Activated CD8-positive, alpha-beta T cell treated with anti-CD3 and anti-CD28 coated beads for 36 hours (primary cell): ENCODE results near the gene BIRC6. TPM values are rescaled to one million over a fixed set of nuclear protein-coding genes. Genes with fewer than 3 reads are reported as not detected.

Experiments used
- ATAC-seq: fragments of 200-7000 bp; cut with Tn5 transposase; one replicate; pipeline ENCODE4 v1.10.0; 2021; ENCODE audit warnings: mild to moderate bottlenecking, moderate library complexity
- CTCF ChIA-PET: fragments of 350-600 bp; sonication (Branson Sonifier 250); formaldehyde crosslinking; loops from one replicate; lab custom pipeline; 2021; ENCODE audit warnings: antibody characterized with exemption; lab: Charles Lee
- POLR2A ChIA-PET: fragments of 350-600 bp; sonication (Branson Sonifier 250); formaldehyde crosslinking; loops from one replicate; lab custom pipeline; 2021; ENCODE audit warnings: antibody characterized with exemption; lab: Charles Lee
- DNase-seq: peaks from one replicate; pipeline ENCODE4 v3.0.0-alpha.2; 2020
- H3K27ac Mint-ChIP-seq: one replicate; pipeline ENCODE4 v1.8.0; 2021; ENCODE audit warnings: mild to moderate bottlenecking, mixed read lengths
- H3K27me3 Mint-ChIP-seq: one replicate; pipeline ENCODE4 v1.8.0; 2021; ENCODE audit warnings: mixed read lengths
- H3K36me3 Mint-ChIP-seq: one replicate; pipeline ENCODE4 v1.8.0; 2021; ENCODE audit warnings: low read depth, mixed read lengths
- H3K4me1 Mint-ChIP-seq: one replicate; pipeline ENCODE4 v1.8.0; 2021; ENCODE audit warnings: low read depth, mixed read lengths
- H3K4me3 Mint-ChIP-seq: one replicate; pipeline ENCODE4 v1.8.0; 2021; ENCODE audit warnings: mild to moderate bottlenecking, moderate library complexity, mixed read lengths
- H3K9me3 Mint-ChIP-seq: one replicate; pipeline ENCODE4 v1.8.0; 2021; ENCODE audit warnings: mixed read lengths
- CTCF ChIP-seq: fragments of 200-600 bp; IDR thresholded peaks from one replicate; pipeline ENCODE4 v1.8.0; 2022; ENCODE audit warnings: antibody characterized with exemption, mild to moderate bottlenecking
- intact Hi-C: fragments of 100-400 bp; cut with micrococcal nuclease; formaldehyde crosslinking; loops from one replicate; pipeline ENCODE4 v1.10.0; 2022
- microRNA-seq: library from miRNA; unstranded; fragments of <30 nt; microRNA quantifications from one replicate; pipeline ENCODE4 v1.2.0, GENCODE V29; 2022; ENCODE audit warnings: borderline microRNAs expressed, borderline replicate concordance
- total RNA-seq, 2 experiments: library from RNA; stranded (reverse); gene quantifications; one replicate each; pipeline ENCODE4 v1.2.3, GENCODE V29; 2021

BIRC6 gene
- total RNA-seq, 2 experiments from 2014 or later, result 68.8 to 69.6 TPM

- H3K4me1 Mint-ChIP-seq, result peaks cover 4% of the 10 kb centered on the region
- no peaks in the 10 kb centered on the region for H3K27me3 Mint-ChIP-seq
- H3K4me3 Mint-ChIP-seq, result no peak overlapping the region
- H3K36me3 Mint-ChIP-seq, result peaks cover 27% of the 10 kb centered on the region
- no peak for TF ChIP-seq CTCF
- no peaks in the 10 kb centered on the region for H3K9me3 Mint-ChIP-seq
- ChIA-PET CTCF (no interaction called here), POLR2A (no interaction called here)
- DNase-seq, result no peak
- intact Hi-C loops, result no loop called here
- no peak for ATAC-seq
- H3K27ac Mint-ChIP-seq, result no peak overlapping the region
These were observed 311.4 kb downstream of the BIRC6 start for GRCh38 chr2:32668254-32668653.

Small RNAs within 50 kb of the gene (microRNA-seq; reads per million reads assigned to microRNA genes)
- gene MIR4765 (not detected), gene MIR558 (not detected)

Other genes starting within 250 kb of the BIRC6 start
- gene SLC30A6, start 191.2 kb upstream of the BIRC6 start, total RNA-seq, result 10 to 100 TPM; 18.5 to 19.7 TPM
- gene NLRC4, start 92.1 kb upstream of the BIRC6 start, total RNA-seq, result not detected
- 10 to 100 TPM; 32.1 to 40.5 TPM for gene YIPF4, start 79.1 kb upstream of the BIRC6 start, total RNA-seq